ENCODE data around the gene GNG5.

The GNG5 gene

DNA sequence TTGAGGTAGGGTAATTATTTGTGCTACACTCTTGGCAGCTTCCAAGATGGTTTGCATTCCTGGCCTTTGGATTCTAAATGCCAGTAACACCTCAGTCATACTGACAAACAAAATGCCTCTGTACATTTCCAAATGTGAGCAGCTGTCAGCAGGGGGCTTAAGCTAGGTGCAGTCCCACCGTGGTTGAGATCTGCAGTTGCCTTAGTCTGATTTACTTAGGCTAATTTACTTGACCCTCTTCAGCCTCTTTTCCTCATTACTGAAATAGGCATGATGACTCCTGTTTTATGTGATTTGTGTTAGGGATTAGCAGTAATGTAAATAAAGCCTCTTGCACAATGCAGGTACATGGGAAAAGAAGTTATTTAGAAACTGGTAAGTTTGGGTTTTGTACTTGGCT lies 13.7 kb downstream of the GNG5 start:
- H3K4me3 ChIP-seq (ENCODE audit: low read length) = no peak overlapping the region
- TF ChIP-seq, protein P1, sequence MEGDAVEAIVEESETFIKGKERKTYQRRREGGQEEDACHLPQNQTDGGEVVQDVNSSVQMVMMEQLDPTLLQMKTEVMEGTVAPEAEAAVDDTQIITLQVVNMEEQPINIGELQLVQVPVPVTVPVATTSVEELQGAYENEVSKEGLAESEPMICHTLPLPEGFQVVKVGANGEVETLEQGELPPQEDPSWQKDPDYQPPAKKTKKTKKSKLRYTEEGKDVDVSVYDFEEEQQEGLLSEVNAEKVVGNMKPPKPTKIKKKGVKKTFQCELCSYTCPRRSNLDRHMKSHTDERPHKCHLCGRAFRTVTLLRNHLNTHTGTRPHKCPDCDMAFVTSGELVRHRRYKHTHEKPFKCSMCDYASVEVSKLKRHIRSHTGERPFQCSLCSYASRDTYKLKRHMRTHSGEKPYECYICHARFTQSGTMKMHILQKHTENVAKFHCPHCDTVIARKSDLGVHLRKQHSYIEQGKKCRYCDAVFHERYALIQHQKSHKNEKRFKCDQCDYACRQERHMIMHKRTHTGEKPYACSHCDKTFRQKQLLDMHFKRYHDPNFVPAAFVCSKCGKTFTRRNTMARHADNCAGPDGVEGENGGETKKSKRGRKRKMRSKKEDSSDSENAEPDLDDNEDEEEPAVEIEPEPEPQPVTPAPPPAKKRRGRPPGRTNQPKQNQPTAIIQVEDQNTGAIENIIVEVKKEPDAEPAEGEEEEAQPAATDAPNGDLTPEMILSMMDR (conservative IDR thresholded peaks at IDR 0.05; ENCODE audit: low read length) = no peak
- DNase-seq (ENCODE audit: low read depth) = peak; percentile 15

DNA sequence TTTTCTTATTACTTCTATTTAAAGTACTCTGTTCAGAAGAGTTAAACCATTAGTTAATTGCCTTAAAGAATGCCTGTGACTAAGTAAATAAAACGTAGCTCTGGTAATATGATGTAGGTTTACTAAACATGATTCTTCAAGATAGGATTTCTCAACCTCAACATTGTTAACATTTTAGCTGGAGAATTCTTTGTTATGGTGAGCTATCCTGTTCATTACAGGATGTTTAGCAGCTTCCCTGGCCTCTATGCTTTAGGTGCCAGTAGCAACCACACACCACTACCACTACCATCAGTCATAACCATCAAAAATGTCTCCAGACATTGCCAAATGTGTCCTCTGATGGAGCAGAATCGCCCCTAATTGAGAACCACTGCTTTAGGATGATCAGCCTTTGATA lies 16.6 kb downstream of the GNG5 start:
- no peak overlapping the region for H3K4me3 ChIP-seq (ENCODE audit: low read length)
- TF ChIP-seq, protein P1 (conservative IDR thresholded peaks at IDR 0.05; ENCODE audit: low read length) = no peak
- DNase-seq (ENCODE audit: low read depth) = peak; percentile 29

- H3K4me3 ChIP-seq (ENCODE audit: low read length) = no peak overlapping the region
- TF ChIP-seq, protein P1 (conservative IDR thresholded peaks at IDR 0.05; ENCODE audit: low read length) = no peak
- DNase-seq (ENCODE audit: low read depth) = no peak
Measured at GRCh38 chr1:84488107-84488506, 18.3 kb downstream of the GNG5 start.

GRCh38 chr1:84481317-84481716 lies 25.1 kb downstream of the GNG5 start:
- no peak overlapping the region for H3K4me3 ChIP-seq (ENCODE audit: low read length)
- TF ChIP-seq, protein P1 (conservative IDR thresholded peaks at IDR 0.05; ENCODE audit: low read length) = no peak
- DNase-seq (ENCODE audit: low read depth) = no peak

- peak overlapping the region; percentile 75; the same call in 1 of the 2 replicates for H3K4me3 ChIP-seq (ENCODE audit: low read length)
- TF ChIP-seq, protein P1 (conservative IDR thresholded peaks at IDR 0.05; ENCODE audit: low read length) = no peak
Measured at GRCh38 chr1:84480650-84481049, 25.7 kb downstream of the GNG5 start.

GRCh38 chr1:84479998-84480397 lies 26.4 kb downstream of the GNG5 start:
- no peak for DNase-seq (ENCODE audit: low read depth)
- peak overlapping the region; percentile 75 for H3K4me3 ChIP-seq (ENCODE audit: low read length)
- TF ChIP-seq, protein P1 (conservative IDR thresholded peaks at IDR 0.05; ENCODE audit: low read length) = no peak

More at GRCh38 chr1:84480650-84481049, 25.7 kb downstream of the GNG5 start:
- no peak for DNase-seq (ENCODE audit: low read depth)

DNA sequence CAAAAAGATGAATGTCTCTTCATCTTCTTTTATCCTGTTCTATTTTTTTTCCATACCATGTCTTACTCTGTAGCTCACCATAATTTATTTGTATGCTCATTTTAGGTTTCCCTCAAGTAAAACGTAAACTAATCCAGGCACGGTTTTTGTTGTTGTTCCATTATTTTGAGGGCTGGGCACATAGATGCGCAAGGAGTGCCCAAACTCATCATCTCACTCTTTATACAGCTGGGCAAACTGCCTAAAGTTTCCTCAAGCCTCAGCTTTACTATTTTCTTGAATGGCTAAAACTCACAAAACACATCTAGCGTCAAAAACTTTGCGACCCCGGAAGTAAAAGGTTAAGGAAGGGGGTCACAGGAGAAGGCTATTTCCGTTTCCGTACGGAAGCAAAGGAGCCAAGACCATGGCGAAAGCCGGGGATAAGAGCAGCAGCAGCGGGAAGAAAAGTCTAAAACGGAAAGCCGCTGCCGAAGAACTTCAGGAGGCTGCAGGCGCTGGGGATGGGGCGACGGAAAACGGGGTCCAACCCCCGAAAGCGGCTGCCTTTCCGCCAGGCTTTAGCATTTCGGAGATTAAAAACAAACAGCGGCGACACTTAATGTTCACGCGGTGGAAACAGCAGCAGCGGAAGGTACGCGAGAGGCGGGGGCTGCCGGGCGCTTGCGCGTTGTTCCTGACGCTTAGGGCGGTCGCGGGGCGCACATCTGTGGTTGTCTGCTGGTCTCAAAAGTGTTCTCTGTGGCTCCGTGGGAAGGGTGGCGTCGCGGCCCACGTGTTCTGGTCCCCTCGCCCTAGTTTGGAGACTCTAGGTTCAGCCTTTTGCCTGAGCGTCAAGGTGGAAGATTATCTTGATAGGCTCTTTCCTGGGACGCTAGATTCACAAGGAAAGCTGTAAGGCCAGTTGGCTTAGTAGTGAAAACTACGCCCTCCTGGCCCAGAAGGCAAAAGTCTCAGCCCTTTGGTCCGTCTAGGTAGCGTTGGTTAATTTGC lies 27.2 kb downstream of the GNG5 start, which contains the start of gene RPF1:
Gene RPF1 (plus strand): TSS at position 391 of the 993 bp plus-strand sequence. CDS start 16 bp downstream, at position 407.
- DNase-seq (ENCODE audit: low read depth) = peak; percentile 80
- TF ChIP-seq, protein P1 (conservative IDR thresholded peaks at IDR 0.05; ENCODE audit: low read length) = 0 out of 2 replicates have a peak, but pooled peaks have one; percentile 5
- H3K4me3 ChIP-seq (ENCODE audit: low read length) = peak within 1 kb of the TSS; percentile 75
